Neural cell (in vitro differentiated cells): ENCODE measurements around the gene STON2. TPM values are rescaled to one million over a fixed set of nuclear protein-coding genes. Genes with fewer than 3 reads are reported as not detected.

Experiments used
- H2AFZ ChIP-seq: fragments of 200-600, 300-800 bp; sonication (generic), shearing (Covaris generic); 2 replicates; pipeline ENCODE4 v1.6.0; 2014; ENCODE audit warnings: low read depth, mild to moderate bottlenecking, antibody characterized with exemption, low read length, moderate library complexity
- H3F3A ChIP-seq: fragments of 200-600 bp; shearing (Covaris generic); 2 replicates; pipeline ENCODE4 v1.6.1; 2016; ENCODE audit warnings: mild to moderate bottlenecking, moderate library complexity, mixed read lengths, antibody characterized with exemption, low read length; ENCODE audit not compliant: insufficient read depth, poor library complexity, severe bottlenecking
- H3K27ac ChIP-seq: fragments of 200-600, 300-800 bp; sonication (generic), shearing (Covaris generic); 2 replicates; pipeline ENCODE4 v1.5.1; 2014; ENCODE audit warnings: mild to moderate bottlenecking, low read length, moderate library complexity
- H3K27me3 ChIP-seq: fragments of 300-800, 200-600 bp; sonication (generic), shearing (Covaris generic); 2 replicates; pipeline ENCODE4 v1.6.0; 2014; ENCODE audit warnings: mild to moderate bottlenecking, low read depth, low read length, moderate library complexity; ENCODE audit not compliant: insufficient read depth
- H3K36me3 ChIP-seq: fragments of 300-800, 200-600 bp; sonication (generic), shearing (Covaris generic); 2 replicates; pipeline ENCODE4 v1.5.1; 2014; ENCODE audit warnings: mild to moderate bottlenecking, antibody characterized with exemption, low read length, moderate library complexity; ENCODE audit not compliant: insufficient read depth
- H3K4me2 ChIP-seq: fragments of 300-800, 200-600 bp; sonication (generic), shearing (Covaris generic); 2 replicates; pipeline ENCODE4 v1.6.0; 2014; ENCODE audit warnings: mild to moderate bottlenecking, low read length
- H3K4me3 ChIP-seq: fragments of 300-800, 200-600 bp; sonication (generic), shearing (Covaris generic); 2 replicates; pipeline ENCODE4 v1.5.1; 2014; ENCODE audit warnings: mild to moderate bottlenecking, low read length, moderate library complexity
- H3K79me2 ChIP-seq: fragments of 200-600 bp; shearing (Covaris generic); replicated peaks from 2 replicates; pipeline ENCODE4 v1.6.0; 2014; ENCODE audit warnings: mild to moderate bottlenecking, low read length, moderate library complexity; ENCODE audit not compliant: insufficient read depth
- H3K9ac ChIP-seq: fragments of 300-800, 200-600 bp; sonication (generic), shearing (Covaris generic); 2 replicates; pipeline ENCODE4 v1.6.1; 2016; ENCODE audit warnings: mild to moderate bottlenecking, low read length, mixed read lengths
- H3K9me2 ChIP-seq: fragments of 200-600 bp; shearing (Covaris generic); 2 replicates; pipeline ENCODE4 v1.6.1; 2016; ENCODE audit warnings: mild to moderate bottlenecking, low read length, mixed read lengths; ENCODE audit not compliant: insufficient read depth
- H3K9me3 ChIP-seq: fragments of 200-600, 300-800 bp; sonication (generic), shearing (Covaris generic); 2 replicates; pipeline ENCODE4 v1.6.1; 2016; ENCODE audit warnings: mild to moderate bottlenecking, mixed run types, low read length, moderate library complexity, mixed read lengths
- H4K20me1 ChIP-seq: fragments of 200-600 bp; shearing (Covaris generic); 2 replicates; pipeline ENCODE4 v1.6.1; 2016; ENCODE audit warnings: mild to moderate bottlenecking, mixed run types; ENCODE audit not compliant: insufficient read depth
- CTCF ChIP-seq: fragments of 450-650 bp; IDR thresholded peaks from 2 replicates; pipeline ENCODE4 v1.5.1; 2014; ENCODE audit warnings: antibody characterized with exemption, mild to moderate bottlenecking, moderate library complexity; ENCODE audit not compliant: poor library complexity, severe bottlenecking
- EP300 ChIP-seq: fragments of 450-650 bp; conservative IDR thresholded peaks from 2 replicates; pipeline ENCODE4 v1.6.1; 2014; ENCODE audit warnings: antibody characterized with exemption, mild to moderate bottlenecking, moderate library complexity; ENCODE audit not compliant: poor library complexity, severe bottlenecking
- EZH2 ChIP-seq: fragments of 200-600, 300-800 bp; shearing (Covaris generic), sonication (generic); IDR thresholded peaks from 2 replicates; pipeline ENCODE4 v1.6.1; 2014; ENCODE audit warnings: antibody characterized with exemption, low read length, borderline replicate concordance, mild to moderate bottlenecking; ENCODE audit not compliant: insufficient read depth, poor library complexity, severe bottlenecking
- MXI1 ChIP-seq: fragments of 450-650 bp; conservative IDR thresholded peaks from 2 replicates; pipeline ENCODE4 v1.6.1; 2014; ENCODE audit warnings: antibody characterized with exemption, mild to moderate bottlenecking; ENCODE audit not compliant: poor library complexity, severe bottlenecking
- POLR2AphosphoS5 ChIP-seq: IDR thresholded peaks from 2 replicates; pipeline ENCODE4 v1.6.1; 2012
- RAD21 ChIP-seq: fragments of 450-650 bp; conservative IDR thresholded peaks from 2 replicates; pipeline ENCODE4 v1.6.1; 2014; ENCODE audit warnings: antibody characterized with exemption, mild to moderate bottlenecking, moderate library complexity
- REST ChIP-seq: IDR thresholded peaks from 2 replicates; pipeline ENCODE4 v1.6.1; 2012; ENCODE audit warnings: borderline replicate concordance
- SMC3 ChIP-seq: fragments of 450-650 bp; conservative IDR thresholded peaks from 2 replicates; pipeline ENCODE4 v1.6.1; 2014; ENCODE audit warnings: antibody characterized with exemption, mild to moderate bottlenecking, moderate library complexity; ENCODE audit not compliant: poor library complexity
- TAF1 ChIP-seq: IDR thresholded peaks from 2 replicates; pipeline ENCODE4 v1.6.1; 2012; ENCODE audit warnings: low read depth
- polyA plus RNA-seq: library from polyadenylated mRNA; depleted of rRNA; stranded (reverse); fragments of >200 nt; gene quantifications from 2 replicates; pipeline ENCODE4 v1.2.3, GENCODE V29; 2014

The STON2 gene
- polyA plus RNA-seq, 1 donor from 2014 or later = 11.3 TPM

GRCh38 chr14:81415781-81416180 is 15.7 kb upstream of the STON2 start:
- Histone ChIP-seq H3K79me2 (no peaks in the 10 kb centered on the region), H3K27me3 (no peaks in the 10 kb centered on the region), H3K4me3 (no peak overlapping the region), H3K9ac (no peak overlapping the region), H4K20me1 (no peaks in the 10 kb centered on the region), H3K9me3 (peaks cover 3% of the 10 kb centered on the region), H3K27ac (no peak overlapping the region), H3F3A (no peaks in the 10 kb centered on the region), H2AFZ (no peak overlapping the region), H3K4me2 (no peak overlapping the region), H3K9me2 (no peaks in the 10 kb centered on the region), H3K36me3 (no peaks in the 10 kb centered on the region)
- TF ChIP-seq RAD21 (no peak), EZH2 (no peak), MXI1 (no peak), SMC3 (no peak), TAF1 (no peak), EP300 (no peak), REST (no peak), POLR2AphosphoS5 (no peak), CTCF (no peak)

GRCh38 chr14:81414123-81414522 is 14.0 kb upstream of the STON2 start:
- H3K9ac ChIP-seq = no peak overlapping the region
- H2AFZ ChIP-seq = no peak overlapping the region
- H3K9me3 ChIP-seq = peaks cover 3% of the 10 kb centered on the region
- no peaks in the 10 kb centered on the region for H3K27me3 ChIP-seq
- no peak overlapping the region for H3K4me3 ChIP-seq
- H3F3A ChIP-seq = no peaks in the 10 kb centered on the region
- no peak overlapping the region for H3K4me2 ChIP-seq
- H3K79me2 ChIP-seq = no peaks in the 10 kb centered on the region
- TF ChIP-seq SMC3 = no peak
- no peak for TF ChIP-seq EP300
- TF ChIP-seq RAD21 = no peak
- TF ChIP-seq REST = no peak
- TF ChIP-seq POLR2AphosphoS5 = no peak
- TF ChIP-seq EZH2 = no peak
- no peak for TF ChIP-seq CTCF
- TF ChIP-seq MXI1 = no peak
- no peak for TF ChIP-seq TAF1
- no peaks in the 10 kb centered on the region for H4K20me1 ChIP-seq
- H3K9me2 ChIP-seq = no peaks in the 10 kb centered on the region
- no peak overlapping the region for H3K27ac ChIP-seq
- no peaks in the 10 kb centered on the region for H3K36me3 ChIP-seq
